ENCODE results near the gene CLSTN2.

CLSTN2 gene

GRCh38 chr3:140187028-140187427 is 252.0 kb downstream of the CLSTN2 start:
- no peak for DNase-seq (ENCODE audit: low read depth, low spot score)

GRCh38 chr3:140187656-140188221 is 252.8 kb downstream of the CLSTN2 start:
- DNase-seq (ENCODE audit: low read depth, low spot score): no peak

GRCh38 chr3:140188285-140188684 is 253.3 kb downstream of the CLSTN2 start:
- no peak for DNase-seq (ENCODE audit: low read depth, low spot score)

- no peak for DNase-seq (ENCODE audit: low read depth, low spot score)
Observed at GRCh38 chr3:140189267-140189666, 254.3 kb downstream of the CLSTN2 start.

GRCh38 chr3:140189976-140190375 is 255.0 kb downstream of the CLSTN2 start:
- no peak for DNase-seq (ENCODE audit: low read depth, low spot score)

GRCh38 chr3:140196970-140197369 is 262.0 kb downstream of the CLSTN2 start:
- DNase-seq (ENCODE audit: low read depth, low spot score): no peak

GRCh38 chr3:140198242-140198641 is 263.3 kb downstream of the CLSTN2 start:
- DNase-seq (ENCODE audit: low read depth, low spot score): no peak

- no peak for DNase-seq (ENCODE audit: low read depth, low spot score)
Observed at GRCh38 chr3:140199008-140199407, 264.0 kb downstream of the CLSTN2 start.

GRCh38 chr3:140199743-140200142 is 264.8 kb downstream of the CLSTN2 start:
- DNase-seq (ENCODE audit: low read depth, low spot score): no peak

GRCh38 chr3:140203510-140203909 is 268.5 kb downstream of the CLSTN2 start:
- peak; percentile 38 for DNase-seq (ENCODE audit: low read depth, low spot score)

- peak; percentile 12 for DNase-seq (ENCODE audit: low read depth, low spot score)
Observed at GRCh38 chr3:140204271-140204984, 269.4 kb downstream of the CLSTN2 start.

GRCh38 chr3:140205598-140205997 is 270.6 kb downstream of the CLSTN2 start:
- peak; percentile 14 for DNase-seq (ENCODE audit: low read depth, low spot score)

GRCh38 chr3:140206196-140207040 is 271.4 kb downstream of the CLSTN2 start:
- peak; percentile 64 for DNase-seq (ENCODE audit: low read depth, low spot score)

GRCh38 chr3:140207541-140207940 is 272.6 kb downstream of the CLSTN2 start:
- DNase-seq (ENCODE audit: low read depth, low spot score): no peak

- DNase-seq (ENCODE audit: low read depth, low spot score): no peak
Observed at GRCh38 chr3:140216249-140216648, 281.3 kb downstream of the CLSTN2 start.

GRCh38 chr3:140219291-140219690 is 284.3 kb downstream of the CLSTN2 start:
- no peak for DNase-seq (ENCODE audit: low read depth, low spot score)

- DNase-seq (ENCODE audit: low read depth, low spot score): no peak
Observed at GRCh38 chr3:140219923-140220452, 285.0 kb downstream of the CLSTN2 start.

- DNase-seq (ENCODE audit: low read depth, low spot score): no peak
Observed at GRCh38 chr3:140223197-140223596, 288.2 kb downstream of the CLSTN2 start.

- no peak for DNase-seq (ENCODE audit: low read depth, low spot score)
Observed at GRCh38 chr3:140223631-140224030, 288.6 kb downstream of the CLSTN2 start.

- no peak for DNase-seq (ENCODE audit: low read depth, low spot score)
Observed at GRCh38 chr3:140224307-140224706, 289.3 kb downstream of the CLSTN2 start.

GRCh38 chr3:140225996-140226395 is 291.0 kb downstream of the CLSTN2 start:
- no peak for DNase-seq (ENCODE audit: low read depth, low spot score)

GRCh38 chr3:140233702-140234101 is 298.7 kb downstream of the CLSTN2 start:
- no peak for DNase-seq (ENCODE audit: low read depth, low spot score)

Data from ELF-1 (cell line).